ENCODE results near the gene PWWP2B. TPM values are rescaled to one million over a fixed set of nuclear protein-coding genes. Genes with fewer than 3 reads are reported as not detected.

Gene PWWP2B
- total and polyA plus RNA-seq, 2 donors (not counting 3 experiments of a cell fraction or from before 2014, with no cell fraction given): 4.6 to 11.8 TPM

- no peaks in the 10 kb centered on the region for H3K9me1 ChIP-seq (replicated peaks; ENCODE audit: control insufficient read depth, extremely low read depth, insufficient read depth, low read length)
- CTCF ChIA-PET: no interaction called here
- no peaks in the 10 kb centered on the region for H3K36me3 ChIP-seq (ENCODE audit: control insufficient read depth in 2 of 2, extremely low read depth in 1 of 2, insufficient read depth in 2 of 2, low read length in 2 of 2)
- H3K9me3 ChIP-seq (replicated peaks; ENCODE audit: control insufficient read depth, insufficient read depth, low read length): no peaks in the 10 kb centered on the region
- BruUV-seq (replicated peaks): no TSS peak
- H3K4me1 ChIP-seq (ENCODE audit: control insufficient read depth, extremely low read depth, insufficient read depth, low read length): peaks cover 4% of the 10 kb centered on the region
- no peaks in the 10 kb centered on the region for H3K79me2 ChIP-seq (ENCODE audit: control insufficient read depth, insufficient read depth, low read length)
- no peak overlapping the region for H3K9ac ChIP-seq (replicated peaks; ENCODE audit: extremely low read depth, insufficient read depth, low read length)
- H3K4me3 ChIP-seq (replicated peaks in 1 of 3; ENCODE audit: insufficient read depth in 1 of 3, low read depth in 1 of 3, low read length in 3 of 3): no peak overlapping the region
- DNase-seq (ENCODE audit: low read depth, low spot score): no peak
- no peak overlapping the region for H2AFZ ChIP-seq (ENCODE audit: low read depth, low read length)
- H3K27me3 ChIP-seq (ENCODE audit: control insufficient read depth in 2 of 2, insufficient read depth in 2 of 2, low read length in 2 of 2): no peaks in the 10 kb centered on the region
- POLR2A ChIA-PET: no interaction called here
- intact Hi-C loops (cut with micrococcal nuclease): no loop called here
- H3K27ac ChIP-seq (ENCODE audit: insufficient read depth, low read depth, low read length): no peak overlapping the region
- TF ChIP-seq JUN (IDR thresholded peaks at IDR 0.05; ENCODE audit: borderline replicate concordance, insufficient read depth, insufficient read length, low read depth) (no peak), FOS (IDR thresholded peaks at IDR 0.05; ENCODE audit: borderline replicate concordance, insufficient read depth, low read length) (no peak), GATA2 (IDR thresholded peaks at IDR 0.05; ENCODE audit: insufficient read depth, insufficient read length, low read depth, low read length) (no peak), POLR2A (IDR thresholded peaks at IDR 0.05; ENCODE audit: low read depth, low read length) (no peak), CTCF (IDR thresholded peaks at IDR 0.05; ENCODE audit: extremely low read depth in 1 of 2, insufficient read depth in 1 of 2, low read depth in 1 of 2, low read length in 2 of 2) (no peak), POLR2AphosphoS5 (IDR thresholded peaks at IDR 0.05; ENCODE audit: insufficient read depth, low read depth, low read length) (no peak), EZH2 (IDR thresholded peaks at IDR 0.05; ENCODE audit: borderline replicate concordance, low read depth, low read length, severe bottlenecking) (no peak), MAX (IDR thresholded peaks at IDR 0.05; ENCODE audit: insufficient read depth, insufficient read length) (no peak), MYC (IDR thresholded peaks at IDR 0.05; ENCODE audit: low read depth, low read length) (no peak)
- no peaks in the 10 kb centered on the region for H4K20me1 ChIP-seq (replicated peaks; ENCODE audit: control insufficient read depth, extremely low read depth, insufficient read depth, low read length)
- dilution Hi-C loops (cut with MboI; ENCODE audit: extremely low pct_ligation_motif_present, low sequenced_read_pairs): no loop called here
- H3K4me2 ChIP-seq (ENCODE audit: insufficient read depth, low read length): no peak overlapping the region
- no peak for FAIRE-seq
Observed at GRCh38 chr10:132449811-132450181, 52.8 kb downstream of the PWWP2B start.
